GM08714 (cell line): ENCODE results near the gene TRABD.

Experiments
- H3K4me3 ChIP-seq: fragments of 200-500 bp; sonication (Bioruptor generic); 2 replicates; pipeline ENCODE4 v1.5.1; 2014; ENCODE audit warnings: mild to moderate bottlenecking, low read length, inconsistent platforms
- ZNF274 ChIP-seq: IDR thresholded peaks from 2 replicates; pipeline ENCODE4 v1.6.1; 2012; ENCODE audit warnings: mild to moderate bottlenecking, low read depth, low read length

TRABD gene

GRCh38 chr22:50217543-50218152, 31.9 kb downstream of the TRABD start:
- TF ChIP-seq ZNF274 = no peak
- H3K4me3 ChIP-seq = no peak overlapping the region

- no peak overlapping the region for H3K4me3 ChIP-seq
- no peak for TF ChIP-seq ZNF274
These were observed 32.7 kb downstream of the TRABD start for GRCh38 chr22:50218153-50218995.

GRCh38 chr22:50218996-50219727, 33.4 kb downstream of the TRABD start:
- no peak for TF ChIP-seq ZNF274
- H3K4me3 ChIP-seq = no peak overlapping the region

GRCh38 chr22:50219800-50220602, 34.3 kb downstream of the TRABD start:
- TF ChIP-seq ZNF274 = no peak
- no peak overlapping the region for H3K4me3 ChIP-seq

GRCh38 chr22:50220603-50221409, 35.1 kb downstream of the TRABD start:
- no peak for TF ChIP-seq ZNF274
- no peak overlapping the region for H3K4me3 ChIP-seq

- TF ChIP-seq ZNF274 = no peak
- H3K4me3 ChIP-seq = no peak overlapping the region
These were observed 35.9 kb downstream of the TRABD start for GRCh38 chr22:50221410-50222300.

GRCh38 chr22:50222508-50222907, 36.8 kb downstream of the TRABD start:
- no peak for TF ChIP-seq ZNF274
- H3K4me3 ChIP-seq = no peak overlapping the region

- TF ChIP-seq ZNF274 = no peak
- H3K4me3 ChIP-seq = no peak overlapping the region
These were observed 38.4 kb downstream of the TRABD start for GRCh38 chr22:50224071-50224470.

- no peak overlapping the region for H3K4me3 ChIP-seq
- TF ChIP-seq ZNF274 = no peak
These were observed 39.7 kb downstream of the TRABD start for GRCh38 chr22:50225200-50225969.

GRCh38 chr22:50226063-50226874, 40.6 kb downstream of the TRABD start:
- H3K4me3 ChIP-seq = no peak overlapping the region
- no peak for TF ChIP-seq ZNF274

- TF ChIP-seq ZNF274 = no peak
- H3K4me3 ChIP-seq = no peak overlapping the region
These were observed 41.1 kb downstream of the TRABD start for GRCh38 chr22:50226875-50227165.
